Breast epithelium (tissue), 4 donors: ENCODE data around the gene RPS6KB2. TPM values are rescaled to one million over a fixed set of nuclear protein-coding genes. Genes with fewer than 3 reads are reported as not detected.
A peak's percentile ranks its signal among the peaks of the same experiment; 100 is the strongest.
"Not testable (repeated sequence)": the region's sequence is repeated elsewhere in the genome, so short reads cannot be mapped to it uniquely, and the experiment has no call there.

ENCODE experiments used
- DNase-seq, 2 donors: peaks; one replicate each; pipeline ENCODE4 v3.0.0-alpha.2; 2019; ENCODE audit warnings: low spot score in 2 of 2
- H3K27ac ChIP-seq, 2 donors: fragments of 200-600 bp; sonication (generic) in 1 of 2; one replicate each; pipeline ENCODE4 v1.5.1; 2016 to 2019; ENCODE audit warnings: mild to moderate bottlenecking in 1 of 2
- H3K27me3 ChIP-seq, 2 donors: fragments of 200-600 bp; sonication (generic) in 1 of 2; one replicate each; pipeline versions ENCODE4 v1.5.1 to v1.6.0; 2017 to 2019; ENCODE audit warnings: control low read depth in 1 of 2, mild to moderate bottlenecking in 1 of 2
- H3K36me3 ChIP-seq: fragments of 200-600 bp; one replicate; pipeline ENCODE4 v1.5.1; 2019
- H3K4me1 ChIP-seq, 2 donors: fragments of 200-600 bp; sonication (generic); one replicate each; pipeline ENCODE4 v1.5.1; 2016 to 2019; ENCODE audit warnings: control low read depth in 1 of 2
- H3K4me3 ChIP-seq, 3 donors: fragments of 200-600 bp; sonication (generic); 1 replicate in 2 of 3; 2 replicates in 1 of 3; pipeline ENCODE4 v1.5.1; 2016 to 2019; ENCODE audit warnings: mild to moderate bottlenecking in 3 of 3, moderate library complexity in 2 of 3
- H3K9me3 ChIP-seq, 2 donors: fragments of 200-600 bp; sonication (generic) in 1 of 2; one replicate each; pipeline ENCODE4 v1.5.1; 2016 to 2019; ENCODE audit warnings: control low read depth in 1 of 2
- CTCF ChIP-seq, 3 donors: fragments of 450-650 bp; IDR thresholded peaks; one replicate each; pipeline ENCODE4 v1.5.1; 2016 to 2017; ENCODE audit warnings: antibody characterized with exemption in 3 of 3, mild to moderate bottlenecking in 3 of 3, moderate library complexity in 3 of 3
- POLR2A ChIP-seq: fragments of 450-650 bp; IDR thresholded peaks from one replicate; pipeline ENCODE4 v1.6.1; 2016; ENCODE audit warnings: antibody characterized with exemption, mild to moderate bottlenecking, moderate library complexity
- POLR2AphosphoS5 ChIP-seq, 3 donors: sonication (generic); formaldehyde crosslinking; IDR thresholded peaks; one replicate each; pipeline ENCODE4 v1.6.1; 2017; ENCODE audit warnings: antibody characterized with exemption in 3 of 3
- intact Hi-C: fragments of 100-400 bp; cut with DNase I; formaldehyde crosslinking; loops from one replicate; pipeline ENCODE4 v1.15.1; 2023; ENCODE audit warnings: low total_unique reads
- total RNA-seq, 3 donors: library from RNA; depleted of rRNA; stranded (reverse); fragments of >200 nt; gene quantifications; one replicate each; pipeline ENCODE4 v1.1.0, GENCODE V29; 2016

Gene RPS6KB2
- total RNA-seq, 3 donors from 2014 or later, result 28.0 to 41.6 (median 40.1) TPM

DNA sequence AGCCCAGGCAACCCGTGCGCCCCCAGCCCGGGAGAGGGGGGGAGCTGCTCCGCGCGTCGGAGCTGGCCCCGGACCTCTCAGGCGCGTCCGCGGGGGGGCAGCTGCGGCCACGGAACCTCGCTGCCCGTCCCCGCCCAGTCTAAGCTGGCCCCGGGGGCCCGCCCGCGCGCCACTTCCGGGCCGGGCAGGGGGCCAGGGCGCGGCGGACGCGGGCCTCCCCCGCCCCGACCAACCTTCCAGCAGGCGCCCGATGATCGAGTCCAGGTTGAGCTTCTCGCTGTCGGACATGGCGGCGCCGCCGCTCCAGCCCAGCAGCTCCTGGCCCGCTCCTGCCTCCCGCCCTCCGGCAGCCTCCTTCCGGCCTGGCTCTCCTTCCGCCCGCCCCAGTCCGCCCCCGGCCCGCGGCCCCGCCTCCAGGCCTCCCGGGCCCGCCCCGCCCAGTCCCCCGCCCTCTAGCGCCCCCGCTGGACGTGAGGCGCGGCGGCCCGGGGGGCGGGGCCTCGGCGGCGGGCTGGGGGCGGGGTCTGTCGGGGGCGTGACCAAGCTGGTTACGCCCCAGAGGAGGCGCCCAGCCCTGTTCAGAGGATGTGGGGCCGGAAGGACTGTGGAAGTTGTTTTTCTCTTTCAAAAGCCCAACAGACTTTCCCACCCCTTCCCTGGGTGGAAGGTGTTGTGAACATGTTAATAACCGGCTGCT is 26.7 kb upstream of the RPS6KB2 start, which contains the start of gene PPP1CA:
Gene PPP1CA, minus strand, starts transcription at position 364 of the 697 bp plus-strand sequence. Its CDS starts 76 bp downstream, at position 288.
- Histone ChIP-seq H3K9me3 (no peaks in the 10 kb centered on the region), H3K27ac (peak within 1 kb of the TSS; percentile 92 to 97), H3K36me3 (no peaks in the 10 kb centered on the region), H3K27me3 (no peaks in the 10 kb centered on the region), H3K4me1 (peaks cover 12 to 14% of the 10 kb centered on the region in 2 donors), H3K4me3 (peak within 1 kb of the TSS; percentile 88 to 90 (median 90))
- intact Hi-C loops, result no loop called here
- peak in 1 of 3 donors; percentile 30 for TF ChIP-seq CTCF (IDR thresholded peaks at IDR 0.05)
- peak in 2 of 3 donors; percentile 42 to 53 for TF ChIP-seq POLR2AphosphoS5 (IDR thresholded peaks at IDR 0.05)
- TF ChIP-seq POLR2A, result no peak
- peak; percentile 89 to 91 for DNase-seq

DNA sequence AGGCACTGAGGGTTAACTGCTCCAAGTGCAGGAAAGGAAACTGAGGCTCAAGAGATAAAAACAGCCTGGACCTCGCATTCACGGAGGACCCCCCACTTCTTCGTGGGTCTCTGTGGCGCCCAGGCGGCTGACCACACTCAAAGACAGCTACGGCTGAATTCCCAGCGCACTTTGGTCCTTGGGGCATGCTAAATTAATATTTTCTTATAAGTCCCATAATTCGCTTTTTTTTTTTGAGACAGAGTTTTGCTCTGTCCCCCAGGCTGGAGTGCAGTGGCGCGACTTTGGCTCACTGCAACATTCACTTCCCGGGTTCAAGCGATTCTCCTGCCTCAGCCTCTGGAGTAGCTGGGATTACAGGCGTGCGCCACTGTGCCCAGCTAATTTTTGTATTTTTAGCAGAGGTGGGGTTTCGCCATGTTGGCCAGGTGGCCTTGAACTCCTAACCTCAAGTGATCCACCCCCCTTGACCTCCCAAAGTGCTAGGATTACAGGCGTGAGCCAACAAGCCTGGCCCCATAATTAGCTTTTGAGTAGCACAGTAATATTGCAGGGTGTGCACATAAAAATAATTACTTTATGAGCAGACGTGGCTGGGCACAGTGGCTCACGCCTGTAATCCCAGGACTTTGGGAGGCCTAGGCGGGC is 26.0 kb upstream of the RPS6KB2 start:
- H3K4me3 ChIP-seq, result peak overlapping the region; percentile 33 to 90 (median 88)
- H3K4me1 ChIP-seq, result peaks cover 12 to 14% of the 10 kb centered on the region in 2 donors
- H3K9me3 ChIP-seq, DNase-seq, H3K36me3 ChIP-seq, intact Hi-C loops, H3K27me3 ChIP-seq: not testable (repeated sequence)
- peak overlapping the region; percentile 92 to 97 for H3K27ac ChIP-seq

GRCh38 chr11:67403085-67403484 is 25.2 kb upstream of the RPS6KB2 start:
- not testable (repeated sequence) for H3K27me3 ChIP-seq

DNA sequence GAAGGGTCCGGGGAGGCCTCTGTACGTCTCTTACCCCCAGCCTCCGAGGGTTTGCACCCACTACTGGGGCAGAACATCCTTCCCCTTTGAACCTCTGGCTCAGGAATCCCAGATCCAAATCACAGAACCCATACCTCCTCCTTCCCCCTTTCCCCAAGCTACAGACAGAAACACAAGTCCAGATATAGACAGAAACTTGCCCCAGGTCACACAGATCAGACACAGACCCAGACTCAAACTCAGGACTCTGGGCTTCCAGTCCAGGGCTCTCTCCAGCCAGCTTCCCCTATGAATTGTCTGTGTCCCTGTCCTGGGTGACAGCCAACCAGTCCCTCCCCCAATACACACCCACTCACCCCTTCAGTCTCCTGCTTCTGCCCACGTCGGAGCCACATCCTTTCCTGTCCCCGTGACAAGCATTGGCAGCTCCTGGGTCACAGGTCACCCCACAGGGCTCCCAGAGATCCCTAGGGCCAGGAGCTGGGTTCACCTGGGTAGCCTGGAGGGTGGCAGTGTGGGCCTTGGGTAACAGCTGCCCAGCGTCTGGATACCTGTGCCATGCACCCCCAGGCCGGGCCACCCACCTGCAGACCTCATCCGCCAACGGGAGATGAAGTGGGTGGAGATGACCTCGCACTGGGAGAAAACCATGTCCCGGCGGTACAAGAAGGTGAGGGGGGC is 23.6 kb upstream of the RPS6KB2 start:
- peak overlapping the region in 1 of 2 donors; percentile 19 for H3K27ac ChIP-seq
- no peaks in the 10 kb centered on the region for H3K27me3 ChIP-seq
- peaks cover 11% of the 10 kb centered on the region in 2 donors for H3K4me1 ChIP-seq
- intact Hi-C loops, result no loop called here
- H3K36me3 ChIP-seq, result no peaks in the 10 kb centered on the region
- no peaks in the 10 kb centered on the region for H3K9me3 ChIP-seq
- H3K4me3 ChIP-seq, result peak overlapping the region; percentile 4 to 39 (median 17)
- DNase-seq, result no peak
- TF ChIP-seq POLR2A (no peak), POLR2AphosphoS5 (IDR thresholded peaks at IDR 0.05) (no peak), CTCF (IDR thresholded peaks at IDR 0.05) (no peak)

More at GRCh38 chr11:67403085-67403484, 25.2 kb upstream of the RPS6KB2 start:
- H3K27ac ChIP-seq, DNase-seq, H3K4me3 ChIP-seq, H3K36me3 ChIP-seq, H3K9me3 ChIP-seq, intact Hi-C loops: not testable (repeated sequence)
- H3K4me1 ChIP-seq, result peaks cover 12 to 14% of the 10 kb centered on the region in 2 donors

DNA sequence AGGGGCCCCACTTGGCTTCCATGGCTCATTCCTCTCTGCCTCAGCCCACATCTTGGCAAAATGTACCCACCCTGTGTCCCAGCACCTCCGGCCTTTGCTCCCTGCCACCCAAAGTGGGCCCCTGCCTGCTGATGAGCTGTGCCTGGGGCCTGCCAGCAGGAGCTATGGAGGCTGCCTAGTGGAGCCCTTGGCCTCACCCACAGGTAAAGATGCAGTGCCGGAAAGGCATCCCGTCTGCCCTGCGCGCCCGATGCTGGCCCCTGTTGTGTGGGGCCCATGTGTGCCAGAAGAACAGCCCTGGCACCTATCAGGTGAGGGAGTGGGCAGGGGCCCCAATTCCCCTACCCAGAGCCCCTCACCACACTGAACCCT is 23.1 kb upstream of the RPS6KB2 start:
- TF ChIP-seq CTCF (IDR thresholded peaks at IDR 0.05), result no peak
- no peak for TF ChIP-seq POLR2AphosphoS5 (IDR thresholded peaks at IDR 0.05)
- no peak for TF ChIP-seq POLR2A
- intact Hi-C loops, result no loop called here
- peaks cover 5 to 6% of the 10 kb centered on the region in 2 donors for H3K4me1 ChIP-seq

More for the DNA sequence above, 23.1 kb upstream of the RPS6KB2 start:
- Histone ChIP-seq H3K4me3 (no peak overlapping the region), H3K27ac (no peak overlapping the region), H3K27me3 (no peaks in the 10 kb centered on the region), H3K9me3 (no peaks in the 10 kb centered on the region), H3K36me3 (no peaks in the 10 kb centered on the region)
- DNase-seq, result no peak
